NCI-H2107 (cell line): ENCODE measurements around the gene CHD8.

Experiments
- DNase-seq: peaks from one replicate; lab custom pipeline; 2025; lab: John Stamatoyannopoulos, UW

The CHD8 gene

GRCh38 chr14:21437063-21437901 lies 18.6 kb downstream of the CHD8 start:
- DNase-seq, result peak; percentile 100

GRCh38 chr14:21436567-21437062 lies 19.3 kb downstream of the CHD8 start:
- DNase-seq, result no peak

- no peak for DNase-seq
Measured at GRCh38 chr14:21431126-21431525, 24.8 kb downstream of the CHD8 start.

GRCh38 chr14:21428930-21429329 lies 27.0 kb downstream of the CHD8 start:
- peak; percentile 94 for DNase-seq

GRCh38 chr14:21426692-21427091 lies 29.2 kb downstream of the CHD8 start:
- DNase-seq, result no peak

GRCh38 chr14:21419528-21419927 lies 36.4 kb downstream of the CHD8 start:
- no peak for DNase-seq

- no peak for DNase-seq
Measured at GRCh38 chr14:21415329-21415728, 40.6 kb downstream of the CHD8 start.

GRCh38 chr14:21414137-21414631 lies 41.7 kb downstream of the CHD8 start:
- DNase-seq, result no peak

GRCh38 chr14:21408147-21408546 lies 47.8 kb downstream of the CHD8 start:
- DNase-seq, result no peak

GRCh38 chr14:21406213-21406612 lies 49.7 kb downstream of the CHD8 start:
- DNase-seq, result no peak

- DNase-seq, result no peak
Measured at GRCh38 chr14:21405097-21405496, 50.8 kb downstream of the CHD8 start.

- DNase-seq, result no peak
Measured at GRCh38 chr14:21399311-21399870, 56.5 kb downstream of the CHD8 start.

- DNase-seq, result no peak
Measured at GRCh38 chr14:21398901-21399300, 57.0 kb downstream of the CHD8 start.

GRCh38 chr14:21395450-21395849 lies 60.5 kb downstream of the CHD8 start:
- no peak for DNase-seq

- DNase-seq, result no peak
Measured at GRCh38 chr14:21385188-21385904, 70.6 kb downstream of the CHD8 start.

- no peak for DNase-seq
Measured at GRCh38 chr14:21384494-21384851, 71.5 kb downstream of the CHD8 start.

GRCh38 chr14:21383848-21384493 lies 72.0 kb downstream of the CHD8 start, which contains the start of gene SUPT16H:
Gene SUPT16H, minus strand, starts transcription at chr14:21384019. Its CDS starts 92 bp downstream, at chr14:21383927.
- peak; percentile 97 for DNase-seq

GRCh38 chr14:21382886-21383847 lies 72.8 kb downstream of the CHD8 start:
- no peak for DNase-seq

GRCh38 chr14:21382095-21382494 lies 73.8 kb downstream of the CHD8 start:
- no peak for DNase-seq

- DNase-seq, result no peak
Measured at GRCh38 chr14:21379338-21379737, 76.6 kb downstream of the CHD8 start.

GRCh38 chr14:21373980-21374379 lies 81.9 kb downstream of the CHD8 start:
- no peak for DNase-seq
